H1 (cell line): ENCODE measurements around the gene SMIM44. TPM values are rescaled to one million over a fixed set of nuclear protein-coding genes. Genes with fewer than 3 reads are reported as not detected.

Experiments used
- CTCF ChIA-PET: fragments of 300-600 bp; sonication (Branson Sonifier 250); formaldehyde crosslinking; loops from one replicate; lab custom pipeline; 2021; ENCODE audit not compliant: partially characterized antibody; lab: Charles Lee
- POLR2A ChIA-PET: fragments of 300-600 bp; sonication (Branson Sonifier 250); formaldehyde crosslinking; loops from one replicate; lab custom pipeline; 2021; ENCODE audit warnings: inconsistent platforms; ENCODE audit not compliant: partially characterized antibody; lab: Charles Lee
- DNase-seq, 2 experiments: peaks; one replicate each; pipeline versions ENCODE4 v3.0.0 to v3.0.0-alpha.2; 2010 to 2022; ENCODE audit warnings: low spot score in 2 of 2, low read depth in 1 of 2, mixed read lengths in 1 of 2
- FAIRE-seq: peaks from 2 replicates; lab custom pipeline; 2011; peaks lifted over from hg19 to GRCh38; lab: Jason Lieb, UNC
- H2AFZ ChIP-seq: 2 replicates; pipeline ENCODE4 v1.8.1; 2012; ENCODE audit warnings: low read length, inconsistent platforms
- H2AK5ac ChIP-seq: 2 replicates; pipeline ENCODE4 v1.6.1; 2013; ENCODE audit warnings: low read depth, low read length
- H2BK120ac ChIP-seq: replicated peaks from 2 replicates; pipeline ENCODE3; 2013; ENCODE audit warnings: low read depth, low read length, inconsistent platforms
- H2BK12ac ChIP-seq: 2 replicates; pipeline ENCODE4 v1.6.1; 2013; ENCODE audit warnings: low read depth, low read length
- H2BK15ac ChIP-seq: 2 replicates; pipeline ENCODE4 v1.6.1; 2013; ENCODE audit warnings: low read length
- H2BK20ac ChIP-seq: 2 replicates; pipeline ENCODE4 v1.6.1; 2013; ENCODE audit warnings: low read length
- H2BK5ac ChIP-seq: 2 replicates; pipeline ENCODE4 v1.6.1; 2013; ENCODE audit warnings: low read depth, low read length
- H3K14ac ChIP-seq: 2 replicates; pipeline ENCODE4 v1.6.1; 2013; ENCODE audit warnings: inconsistent platforms; ENCODE audit not compliant: insufficient read length
- H3K18ac ChIP-seq: 2 replicates; pipeline ENCODE4 v1.6.1; 2013; ENCODE audit warnings: low read length; ENCODE audit errors: extremely low read depth
- H3K23ac ChIP-seq: 2 replicates; pipeline ENCODE4 v1.6.1; 2013; ENCODE audit warnings: inconsistent platforms; ENCODE audit not compliant: insufficient read length
- H3K23me2 ChIP-seq: 2 replicates; pipeline ENCODE4 v1.6.1; 2013; ENCODE audit warnings: low read depth, low read length
- H3K27ac ChIP-seq: 2 replicates; pipeline ENCODE4 v1.6.1; 2011; ENCODE audit warnings: low read depth, low read length, inconsistent platforms
- H3K27me3 ChIP-seq, 4 experiments: replicated peaks in 1 of 4; 1 replicate in 1 of 4; 2 replicates in 3 of 4; pipeline versions ENCODE4 v1.6.1 to v1.8.1; 2011 to 2013; ENCODE audit warnings: low read length in 3 of 4, mild to moderate bottlenecking in 3 of 4, inconsistent platforms in 2 of 4, mixed read lengths in 2 of 4, moderate library complexity in 1 of 4; ENCODE audit not compliant: control insufficient read depth in 3 of 4, insufficient read depth in 3 of 4; ENCODE audit errors: extremely low read depth in 1 of 4
- H3K36me3 ChIP-seq, 4 experiments: 2 replicates each; pipeline versions ENCODE4 v1.6.1 to v1.8.1; 2011 to 2013; ENCODE audit warnings: mild to moderate bottlenecking in 4 of 4, low read length in 3 of 4, moderate library complexity in 2 of 4, control low read depth in 1 of 4, inconsistent platforms in 1 of 4; ENCODE audit not compliant: insufficient read depth in 4 of 4, control insufficient read depth in 2 of 4
- H3K4ac ChIP-seq: replicated peaks from 2 replicates; pipeline ENCODE3; 2013; ENCODE audit warnings: low read length, low read depth, mixed read lengths, inconsistent platforms; ENCODE audit not compliant: insufficient read length
- H3K4me1 ChIP-seq, 4 experiments: replicated peaks in 1 of 4; 1 replicate in 1 of 4; 2 replicates in 3 of 4; pipeline versions ENCODE4 v1.6.1 to v1.8.1; 2011 to 2013; ENCODE audit warnings: low read length in 3 of 4, inconsistent platforms in 2 of 4, mixed read lengths in 1 of 4; ENCODE audit not compliant: insufficient read depth in 4 of 4, control insufficient read depth in 3 of 4
- H3K4me2 ChIP-seq, 2 experiments: 2 replicates each; pipeline versions ENCODE4 v1.6.1 to v1.8.1; 2011 to 2013; ENCODE audit warnings: low read depth in 2 of 2, low read length in 2 of 2, control low read depth in 1 of 2, inconsistent platforms in 1 of 2, mild to moderate bottlenecking in 1 of 2; ENCODE audit not compliant: insufficient read depth in 1 of 2
- H3K4me3 ChIP-seq, 4 experiments: fragments of 200-600, 300-600 bp in 1 of 4; sonication (generic), shearing (Covaris generic), sonication (Bioruptor Twin) in 1 of 4; 2 replicates each; pipeline versions ENCODE4 v1.5.1 to v1.8.1; 2011 to 2016; ENCODE audit warnings: low read length in 4 of 4, low read depth in 3 of 4, control low read depth in 2 of 4, inconsistent platforms in 2 of 4, mild to moderate bottlenecking in 2 of 4, mixed read lengths in 1 of 4, moderate library complexity in 1 of 4; ENCODE audit not compliant: insufficient read depth in 2 of 4; ENCODE audit errors: extremely low read depth in 1 of 4
- H3K56ac ChIP-seq: replicated peaks from 2 replicates; pipeline ENCODE3; 2013; ENCODE audit warnings: low read depth, mild to moderate bottlenecking, mixed read lengths, low read length, inconsistent platforms; ENCODE audit not compliant: insufficient read length
- H3K79me1 ChIP-seq: 2 replicates; pipeline ENCODE4 v1.6.1; 2013; ENCODE audit warnings: low read depth, low read length, control low read depth
- H3K79me2 ChIP-seq, 2 experiments: 2 replicates each; pipeline versions ENCODE4 v1.6.1 to v1.8.1; 2012 to 2013; ENCODE audit warnings: low read length in 2 of 2, mild to moderate bottlenecking in 2 of 2, inconsistent platforms in 1 of 2; ENCODE audit not compliant: insufficient read depth in 2 of 2, control insufficient read depth in 1 of 2
- H3K9ac ChIP-seq, 4 experiments: replicated peaks in 1 of 4; 1 replicate in 1 of 4; 2 replicates in 3 of 4; pipeline versions ENCODE4 v1.6.1 to v1.8.1; 2011 to 2013; ENCODE audit warnings: low read depth in 3 of 4, low read length in 3 of 4, control low read depth in 2 of 4, mild to moderate bottlenecking in 2 of 4, moderate library complexity in 2 of 4, inconsistent platforms in 1 of 4; ENCODE audit errors: extremely low read depth in 1 of 4
- H3K9me3 ChIP-seq, 2 experiments: 2 replicates each; pipeline versions ENCODE4 v1.6.1 to v1.8.1; 2012 to 2013; ENCODE audit warnings: mild to moderate bottlenecking in 2 of 2, moderate library complexity in 2 of 2, control low read depth in 1 of 2, inconsistent platforms in 1 of 2, low read depth in 1 of 2, low read length in 1 of 2, mixed read lengths in 1 of 2; ENCODE audit not compliant: insufficient read depth in 2 of 2
- H4K20me1 ChIP-seq, 2 experiments: replicated peaks in 1 of 2; 2 replicates each; pipeline versions ENCODE3 to v1.8.1; 2011 to 2013; ENCODE audit warnings: inconsistent platforms in 2 of 2, low read length in 2 of 2, mild to moderate bottlenecking in 1 of 2; ENCODE audit not compliant: insufficient read depth in 2 of 2, control insufficient read depth in 1 of 2
- H4K5ac ChIP-seq: 2 replicates; pipeline ENCODE4 v1.6.1; 2013; ENCODE audit warnings: low read length, low read depth, mixed read lengths, inconsistent platforms; ENCODE audit not compliant: insufficient read length
- H4K8ac ChIP-seq: 2 replicates; pipeline ENCODE4 v1.8.0; 2013; ENCODE audit warnings: mild to moderate bottlenecking, moderate library complexity, low read length, inconsistent platforms; ENCODE audit not compliant: insufficient read depth; ENCODE audit errors: extremely low read depth
- H4K91ac ChIP-seq: replicated peaks from 2 replicates; pipeline ENCODE3; 2013; ENCODE audit warnings: low read length, mixed read lengths, inconsistent platforms; ENCODE audit not compliant: insufficient read length
- EGR1 ChIP-seq: IDR thresholded peaks from 2 replicates; pipeline ENCODE4 v1.6.1; 2011; ENCODE audit warnings: low read depth, low read length, borderline replicate concordance
- EP300 ChIP-seq, 2 experiments: IDR thresholded peaks; 1 replicate in 1 of 2; 2 replicates in 1 of 2; pipeline ENCODE4 v1.6.1; 2011 to 2012; ENCODE audit warnings: low read depth in 2 of 2, low read length in 2 of 2, mild to moderate bottlenecking in 2 of 2, borderline replicate concordance in 1 of 2, inconsistent platforms in 1 of 2, moderate library complexity in 1 of 2
- FOSL1 ChIP-seq: IDR thresholded peaks from 2 replicates; pipeline ENCODE4 v1.6.1; 2011; ENCODE audit warnings: mild to moderate bottlenecking, low read depth, low read length, moderate library complexity; ENCODE audit not compliant: insufficient read depth
- GABPA ChIP-seq: IDR thresholded peaks from 2 replicates; pipeline ENCODE4 v1.6.1; 2011; ENCODE audit warnings: mild to moderate bottlenecking, low read length, moderate library complexity, borderline replicate concordance; ENCODE audit not compliant: insufficient read depth
- JUND ChIP-seq: IDR thresholded peaks from 2 replicates; pipeline ENCODE4 v1.6.1; 2011; ENCODE audit warnings: mild to moderate bottlenecking, improper control_type of control experiment, low read length
- KDM4A ChIP-seq: IDR thresholded peaks from one replicate; pipeline ENCODE4 v1.7.1; 2012; ENCODE audit warnings: low read depth, mild to moderate bottlenecking, moderate library complexity, low read length, inconsistent platforms; ENCODE audit not compliant: severe bottlenecking
- KDM5A ChIP-seq: fragments of 200-600 bp; IDR thresholded peaks from 2 replicates; pipeline ENCODE4 v1.7.1; 2012; ENCODE audit warnings: mild to moderate bottlenecking, low read length, inconsistent platforms, mixed read lengths
- RAD21 ChIP-seq, 2 experiments: IDR thresholded peaks in 1 of 2; conservative IDR thresholded peaks in 1 of 2; 2 replicates each; pipeline ENCODE4 v1.6.1; 2011; ENCODE audit warnings: low read depth in 2 of 2, low read length in 2 of 2, improper control_type of control experiment in 1 of 2, inconsistent platforms in 1 of 2, mild to moderate bottlenecking in 1 of 2, moderate library complexity in 1 of 2
- SIX5 ChIP-seq: IDR thresholded peaks from 2 replicates; pipeline ENCODE4 v1.6.1; 2011; ENCODE audit warnings: mild to moderate bottlenecking, low read depth, low read length
- WGBS, 2 experiments: shearing (Covaris generic) in 1 of 2; methylation state at CpG; one replicate each; pipeline versions ENCODE4 v1.1.6 to v1.1.7; 2013 to 2015; ENCODE audit warnings: low lambda C conversion rate in 2 of 2, mixed read lengths in 2 of 2, inconsistent platforms in 1 of 2, low coverage in 1 of 2, missing lambda C conversion rate in 1 of 2; ENCODE audit not compliant: insufficient replicate concordance in 2 of 2, insufficient coverage in 1 of 2, insufficient read length in 1 of 2; ENCODE audit errors: extremely low coverage in 1 of 2, missing lambda C conversion rate in 1 of 2; 5-methylcytosine and 5-hydroxymethylcytosine counted together
- polyA plus RNA-seq, 7 experiments: library from polyadenylated mRNA; depleted of rRNA in 3 of 7; stranded (reverse) in 5 of 7; unstranded in 2 of 7; fragments of >200 nt in 5 of 7; fragments of 200-250 nt in 2 of 7; gene quantifications; 1 replicate in 5 of 7; 2 replicates in 1 of 7; 4 replicates in 1 of 7; pipeline versions ENCODE4 v1.2.1 to v1.2.3, GENCODE V29; 2011 to 2013; ENCODE audit warnings: missing spikeins in 2 of 7, mixed read lengths in 2 of 7
- total RNA-seq: library from RNA; stranded (reverse); fragmentation: NEBNext Ultra II Directional; extraction: Animal tissue kit (Norgen Biotek cat#: 25700); gene quantifications from 2 replicates; pipeline ENCODE4 v1.2.1, GENCODE V29; 2021

SMIM44 gene
- total and polyA plus RNA-seq, 2 of the 8 experiments (the other 6 are each of a cell fraction or from before 2014, with no cell fraction given), result not detected

GRCh38 chr19:3520166-3521103, 37.2 kb upstream of the SMIM44 start:
- no peak overlapping the region for H3K9ac ChIP-seq
- H3K79me2 ChIP-seq, result peaks cover 0 to 47% of the 10 kb centered on the region in 2 experiments; a peak in 3 of 4 replicates
- H4K5ac ChIP-seq, result no peak overlapping the region
- H3K4ac ChIP-seq, result no peak overlapping the region
- 90% methylated on average over 34 of the region's 37 CpGs; no CpG with 5 or more reads in 1 of the 2 experiments for WGBS, 2 experiments
- H4K8ac ChIP-seq, result no peak overlapping the region
- peaks cover 0 to 29% (median 20%) of the 10 kb centered on the region in 4 experiments; a peak in 6 of 7 replicates for H3K4me1 ChIP-seq
- H2BK15ac ChIP-seq, result peak overlapping the region; percentile 47; the same call in 1 of the 2 replicates
- no peak overlapping the region for H2BK20ac ChIP-seq
- H3K56ac ChIP-seq, result no peak overlapping the region
- H3K18ac ChIP-seq, result peak overlapping the region; percentile 20; the same call in 1 of the 2 replicates
- DNase-seq (no peak), FAIRE-seq (no peak)
- peak overlapping the region; percentile 77; the same call in 1 of the 2 replicates for H2BK12ac ChIP-seq
- POLR2A ChIA-PET, result interaction anchor here (0.8 to 1.5 kb wide), 3 partner anchors 8 to 18 kb away, joined by 3 to 7 read pairs (median 4); partner anchors contain the start of gene TEKTIP1
- H2BK120ac ChIP-seq, result no peak overlapping the region
- H2AK5ac ChIP-seq, result peak overlapping the region; percentile 59; the same call in 1 of the 2 replicates
- peaks cover 0 to 15% of the 10 kb centered on the region in 2 experiments for H4K20me1 ChIP-seq
- H2BK5ac ChIP-seq, result peak overlapping the region; percentile 47
- no peak overlapping the region for H3K14ac ChIP-seq
- no peaks in the 10 kb centered on the region for H3K23me2 ChIP-seq
- peaks cover 6% of the 10 kb centered on the region; the same call in 1 of the 2 replicates for H3K79me1 ChIP-seq
- H3K23ac ChIP-seq, result no peak overlapping the region
- no peaks in the 10 kb centered on the region for H3K9me3 ChIP-seq
- H3K4me3 ChIP-seq, result no peak overlapping the region
- H4K91ac ChIP-seq, result peak overlapping the region; percentile 75
- no peak overlapping the region for H3K4me2 ChIP-seq
- no peak overlapping the region for H3K27ac ChIP-seq
- H2AFZ ChIP-seq, result no peak overlapping the region
- H3K27me3 ChIP-seq, result no peaks in the 10 kb centered on the region
- CTCF ChIA-PET, result interaction anchor here (1.0 to 4.7 kb wide), 9 partner anchors 10 to 65 kb away, joined by 3 to 15 read pairs (median 4); partner anchors contain the start of gene GIPC3
- no peaks in the 10 kb centered on the region for H3K36me3 ChIP-seq
- TF ChIP-seq EGR1 (peak; percentile 78; the same call in 1 of the 2 replicates), GABPA (0 out of 2 replicates have a peak, but pooled peaks have one; percentile 18), FOSL1 (0 out of 2 replicates have a peak, but pooled peaks have one; percentile 22), JUND (no peak), KDM5A (no peak), KDM4A (no peak), SIX5 (no peak), RAD21 (IDR thresholded peaks at IDR 0.05 in 1 of 2, conservative IDR thresholded peaks at IDR 0.05 in 1 of 2; ENCODE audit: low read depth in 2 of 2, low read length in 2 of 2) (peak; percentile 25 to 42; a peak in 3 of 4 replicates), EP300 (IDR thresholded peaks at IDR 0.05; ENCODE audit: borderline replicate concordance in 1 of 2, low read depth in 2 of 2, low read length in 2 of 2) (no peak)
